SK-N-SH (cell line): ENCODE results near the gene NELFA. TPM values are rescaled to one million over a fixed set of nuclear protein-coding genes. Genes with fewer than 3 reads are reported as not detected.

Experiments
- CTCF ChIA-PET: fragments of 300-600, 350-600 bp; formaldehyde crosslinking; extraction: SDS; loops from one replicate; lab custom pipeline; 2021; lab: Yijun Ruan, JAX
- POLR2A ChIA-PET: fragments of 350-600 bp; sonication (Branson Sonifier 250); formaldehyde crosslinking; extraction: SDS; loops from one replicate; lab custom pipeline; 2020; ENCODE audit warnings: antibody characterized with exemption, inconsistent platforms; lab: Yijun Ruan, JAX
- DNase-seq: peaks from one replicate; pipeline ENCODE4 v3.0.0; 2012
- H2AFZ ChIP-seq: fragments of 200-600 bp; sonication (generic); 2 replicates; pipeline ENCODE4 v1.8.1; 2016; ENCODE audit warnings: antibody characterized with exemption, mild to moderate bottlenecking, low read depth
- H3F3A ChIP-seq: fragments of 200-600 bp; sonication (generic); replicated peaks from 2 replicates; pipeline ENCODE3; 2016; ENCODE audit warnings: antibody characterized with exemption, mild to moderate bottlenecking; ENCODE audit not compliant: insufficient read depth
- H3K27ac ChIP-seq, 2 experiments: fragments of 200-500 bp in 1 of 2; fragments of 200-600 bp in 1 of 2; sonication (Bioruptor generic) in 1 of 2; sonication (generic), shearing (Covaris generic) in 1 of 2; 2 replicates each; pipeline versions ENCODE4 v1.5.1 to v1.6.1; 2014 to 2016; ENCODE audit warnings: low read depth in 2 of 2, inconsistent platforms in 1 of 2, low read length in 1 of 2, mild to moderate bottlenecking in 1 of 2, mixed read lengths in 1 of 2
- H3K27me3 ChIP-seq: fragments of 200-600 bp; sonication (generic), shearing (Covaris generic); 2 replicates; pipeline ENCODE4 v1.6.1; 2016; ENCODE audit warnings: mixed run types; ENCODE audit not compliant: insufficient read depth
- H3K36me3 ChIP-seq, 2 experiments: fragments of 200-500 bp in 1 of 2; fragments of 200-600 bp in 1 of 2; sonication (Bioruptor generic) in 1 of 2; sonication (generic) in 1 of 2; replicated peaks in 1 of 2; 2 replicates each; pipeline versions ENCODE3 to v1.5.1; 2014 to 2016; ENCODE audit warnings: low read length in 1 of 2, mild to moderate bottlenecking in 1 of 2; ENCODE audit not compliant: insufficient read depth in 2 of 2, control insufficient read depth in 1 of 2
- H3K4me1 ChIP-seq, 2 experiments: fragments of 200-500 bp in 1 of 2; fragments of 200-600 bp in 1 of 2; sonication (Bioruptor generic) in 1 of 2; sonication (generic), shearing (Covaris generic) in 1 of 2; 2 replicates each; pipeline versions ENCODE4 v1.5.1 to v1.6.1; 2014 to 2016; ENCODE audit warnings: low read depth in 1 of 2, low read length in 1 of 2, mixed run types in 1 of 2; ENCODE audit not compliant: insufficient read depth in 2 of 2, control insufficient read depth in 1 of 2
- H3K4me2 ChIP-seq: fragments of 200-600 bp; sonication (generic), shearing (Covaris generic); 2 replicates; pipeline ENCODE4 v1.6.1; 2017; ENCODE audit warnings: mixed run types
- H3K4me3 ChIP-seq, 2 experiments: fragments of 200-500 bp in 1 of 2; fragments of 200-600 bp in 1 of 2; sonication (Bioruptor generic) in 1 of 2; sonication (generic), shearing (Covaris generic) in 1 of 2; 2 replicates each; pipeline versions ENCODE4 v1.5.1 to v1.8.1; 2014 to 2016; ENCODE audit warnings: low read depth in 2 of 2, inconsistent platforms in 1 of 2, low read length in 1 of 2, mild to moderate bottlenecking in 1 of 2, mixed read lengths in 1 of 2, moderate library complexity in 1 of 2
- H3K79me2 ChIP-seq: fragments of 200-600 bp; sonication (generic); 2 replicates; pipeline ENCODE4 v1.8.1; 2017; ENCODE audit warnings: mild to moderate bottlenecking; ENCODE audit not compliant: insufficient read depth
- H3K9ac ChIP-seq: fragments of 200-600 bp; sonication (generic); 2 replicates; pipeline ENCODE4 v1.6.1; 2017; ENCODE audit warnings: mixed run types
- H3K9me2 ChIP-seq: fragments of 200-600 bp; sonication (generic); 2 replicates; pipeline ENCODE4 v1.6.1; 2017; ENCODE audit warnings: mixed run types
- H3K9me3 ChIP-seq: fragments of 200-600 bp; sonication (generic); 2 replicates; pipeline ENCODE4 v1.6.1; 2017; ENCODE audit warnings: mixed run types, mild to moderate bottlenecking, moderate library complexity
- H4K20me1 ChIP-seq: fragments of 200-600 bp; sonication (generic); 2 replicates; pipeline ENCODE4 v1.6.1; 2017; ENCODE audit warnings: mild to moderate bottlenecking, mixed run types; ENCODE audit not compliant: insufficient read depth
- CTCF ChIP-seq: fragments of 200-600 bp; sonication (generic); IDR thresholded peaks from 2 replicates; pipeline ENCODE4 v1.6.1; 2017; ENCODE audit warnings: antibody characterized with exemption, mild to moderate bottlenecking, moderate library complexity
- ELF1 ChIP-seq: IDR thresholded peaks from 2 replicates; pipeline ENCODE4 v1.4.0; 2012
- EZH2phosphoT487 ChIP-seq: fragments of 200-600 bp; sonication (generic); IDR thresholded peaks from 2 replicates; pipeline ENCODE4 v1.6.1; 2017; ENCODE audit warnings: low read depth, mixed run types, mild to moderate bottlenecking, antibody characterized with exemption, moderate library complexity, borderline replicate concordance
- FOXJ3 ChIP-seq: sonication (generic); formaldehyde crosslinking; IDR thresholded peaks from 2 replicates; pipeline ENCODE4 v1.5.1; 2020; ENCODE audit warnings: mild to moderate bottlenecking, missing genetic modification reagents
- GABPA ChIP-seq: IDR thresholded peaks from 2 replicates; pipeline ENCODE4 v1.4.0; 2012; ENCODE audit warnings: low read depth, mild to moderate bottlenecking
- JUND ChIP-seq: IDR thresholded peaks from 2 replicates; pipeline ENCODE4 v1.4.0; 2012
- MXI1 ChIP-seq: IDR thresholded peaks from 2 replicates; pipeline ENCODE4 v1.6.1; 2012; ENCODE audit warnings: mild to moderate bottlenecking, low read depth, low read length, improper control_type of control experiment
- NRF1 ChIP-seq: IDR thresholded peaks from 2 replicates; pipeline ENCODE4 v1.6.1; 2012; ENCODE audit warnings: low read depth, mild to moderate bottlenecking, low read length
- PBX3 ChIP-seq: IDR thresholded peaks from 2 replicates; pipeline ENCODE4; 2012
- RCOR1 ChIP-seq: fragments of 150-350 bp; IDR thresholded peaks from 2 replicates; pipeline ENCODE4 v1.6.1; 2017; ENCODE audit warnings: antibody characterized with exemption, low read length
- SIN3A ChIP-seq: IDR thresholded peaks from 2 replicates; pipeline ENCODE4 v1.6.1; 2012; ENCODE audit warnings: low read depth, mild to moderate bottlenecking, low read length, moderate library complexity, borderline replicate concordance
- TAF1 ChIP-seq: IDR thresholded peaks from 2 replicates; pipeline ENCODE4 v1.6.1; 2012; ENCODE audit warnings: low read depth, mild to moderate bottlenecking, low read length, moderate library complexity, borderline replicate concordance
- TCF12 ChIP-seq: IDR thresholded peaks from 2 replicates; pipeline ENCODE4 v1.4.0; 2012
- USF1 ChIP-seq: IDR thresholded peaks from 2 replicates; pipeline ENCODE4 v1.4.0; 2012; ENCODE audit warnings: low read depth, borderline replicate concordance
- YY1 ChIP-seq: IDR thresholded peaks from 2 replicates; pipeline ENCODE4 v1.4.0; 2012; ENCODE audit warnings: low read depth, mild to moderate bottlenecking
- ZBTB33 ChIP-seq: IDR thresholded peaks from 2 replicates; pipeline ENCODE4 v1.4.0; 2012; ENCODE audit warnings: low read depth, borderline replicate concordance
- WGBS: methylation state at CpG from one replicate; pipeline ENCODE4 v1.1.6; 2017; ENCODE audit warnings: low lambda C conversion rate; 5-methylcytosine and 5-hydroxymethylcytosine counted together
- polyA plus RNA-seq, 3 experiments: library from polyadenylated mRNA; depleted of rRNA; stranded (reverse); fragments of >200 nt; gene quantifications; 2 replicates each; pipeline ENCODE4 v1.2.3, GENCODE V29; 2012
- TF ChIP-seq, protein P1 (sequence below): fragments of 150-350 bp; IDR thresholded peaks from 2 replicates; pipeline ENCODE4 v1.6.1; 2017; ENCODE audit warnings: antibody characterized with exemption, low read length, low read depth, borderline replicate concordance

NELFA gene
- polyA plus RNA-seq, 1 of the 3 experiments (the other 2 are of a cell fraction) = 26.8 TPM

DNA sequence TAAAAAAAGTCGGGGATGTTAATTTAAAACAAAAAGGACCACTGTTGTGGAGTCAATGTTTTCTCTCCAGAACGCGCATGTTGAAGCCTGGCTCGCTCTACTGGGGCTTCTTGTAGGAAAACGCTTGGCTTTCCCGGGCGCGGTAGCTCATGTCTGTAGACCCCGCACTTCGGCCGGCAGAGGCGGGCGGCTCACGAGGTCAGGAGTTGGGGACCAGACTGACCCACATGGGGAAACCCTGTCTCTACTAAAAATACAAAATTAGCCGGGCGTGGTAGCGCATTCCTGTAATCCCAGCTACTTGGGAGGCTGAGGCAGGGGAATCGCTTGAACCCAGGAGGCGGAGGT lies 15.6 kb downstream of the NELFA start:
- H3K36me3 ChIP-seq = peaks cover 18 to 23% of the 10 kb centered on the region in 2 experiments
- 95% methylated on average over 19 of the region's 19 CpGs for WGBS
- H4K20me1 ChIP-seq = peaks cover 8% of the 10 kb centered on the region; the same call in 1 of the 2 replicates
- no peaks in the 10 kb centered on the region for H3K27me3 ChIP-seq
- H3K9ac ChIP-seq = no peak overlapping the region
- no peaks in the 10 kb centered on the region for H3K9me2 ChIP-seq
- H2AFZ ChIP-seq = no peak overlapping the region
- H3F3A ChIP-seq = no peaks in the 10 kb centered on the region
- DNase-seq = no peak
- ChIA-PET POLR2A (no interaction called here), CTCF (interaction anchor here (1.0 to 1.1 kb wide), 2 partner anchors 16 to 17 kb away, joined by 3 read pairs; partner anchors contain the start of gene NELFA)
- TF ChIP-seq TCF12 = no peak
- no peak for TF ChIP-seq FOXJ3
- no peak for TF ChIP-seq JUND
- TF ChIP-seq NRF1 = no peak
- no peak for TF ChIP-seq GABPA
- no peak for TF ChIP-seq ELF1
- no peak for TF ChIP-seq PBX3
- TF ChIP-seq ZBTB33 = no peak
- TF ChIP-seq SIN3A = no peak
- TF ChIP-seq RCOR1 = no peak
- TF ChIP-seq CTCF = no peak
- TF ChIP-seq TAF1 = no peak
- no peak for TF ChIP-seq MXI1
- TF ChIP-seq YY1 = no peak
- TF ChIP-seq EZH2phosphoT487 = no peak
- TF ChIP-seq USF1 = no peak
- TF ChIP-seq, protein P1, sequence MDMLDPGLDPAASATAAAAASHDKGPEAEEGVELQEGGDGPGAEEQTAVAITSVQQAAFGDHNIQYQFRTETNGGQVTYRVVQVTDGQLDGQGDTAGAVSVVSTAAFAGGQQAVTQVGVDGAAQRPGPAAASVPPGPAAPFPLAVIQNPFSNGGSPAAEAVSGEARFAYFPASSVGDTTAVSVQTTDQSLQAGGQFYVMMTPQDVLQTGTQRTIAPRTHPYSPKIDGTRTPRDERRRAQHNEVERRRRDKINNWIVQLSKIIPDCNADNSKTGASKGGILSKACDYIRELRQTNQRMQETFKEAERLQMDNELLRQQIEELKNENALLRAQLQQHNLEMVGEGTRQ = no peak
- H3K27ac ChIP-seq = no peak overlapping the region
- no peak overlapping the region for H3K4me3 ChIP-seq
- peaks cover 62% of the 10 kb centered on the region for H3K79me2 ChIP-seq
- peaks cover 0 to 9% of the 10 kb centered on the region in 2 experiments; a peak in 1 of 4 replicates for H3K4me1 ChIP-seq
- H3K9me3 ChIP-seq = peaks cover 10% of the 10 kb centered on the region; the same call in 1 of the 2 replicates
- H3K4me2 ChIP-seq = no peak overlapping the region
